Aorta (tissue), 5 donors: ENCODE data around the gene DDX10. TPM values are rescaled to one million over a fixed set of nuclear protein-coding genes. Genes with fewer than 3 reads are reported as not detected.

Experiments used
- ATAC-seq: fragments of 200-7000 bp; cut with Tn5 transposase; one replicate; pipeline ENCODE4 v1.9.1; 2022; ENCODE audit warnings: moderate library complexity; ENCODE audit not compliant: low FRiP score
- DNase-seq, 2 donors: peaks; one replicate each; pipeline ENCODE4 v3.0.0-alpha.2; 2020
- H3K27ac ChIP-seq, 2 donors: one replicate each; pipeline ENCODE4 v1.5.1; 2013; ENCODE audit warnings: low read length in 2 of 2, mild to moderate bottlenecking in 2 of 2, moderate library complexity in 2 of 2, control low read depth in 1 of 2, inconsistent platforms in 1 of 2, low read depth in 1 of 2
- H3K27me3 ChIP-seq, 2 donors: one replicate each; pipeline ENCODE4 v1.6.1; 2013; ENCODE audit warnings: control low read depth in 1 of 2, low read length in 1 of 2, mild to moderate bottlenecking in 1 of 2, moderate library complexity in 1 of 2; ENCODE audit not compliant: insufficient read depth in 2 of 2, control insufficient read depth in 1 of 2
- H3K36me3 ChIP-seq, 2 donors: one replicate each; pipeline ENCODE4 v1.6.1; 2013; ENCODE audit warnings: control low read depth in 1 of 2, low read length in 1 of 2, mild to moderate bottlenecking in 1 of 2; ENCODE audit not compliant: insufficient read depth in 2 of 2, control insufficient read depth in 1 of 2
- H3K4me1 ChIP-seq, 2 donors: one replicate each; pipeline ENCODE4 v1.6.1; 2013; ENCODE audit warnings: low read length in 2 of 2, control low read depth in 1 of 2, mild to moderate bottlenecking in 1 of 2, moderate library complexity in 1 of 2; ENCODE audit not compliant: insufficient read depth in 2 of 2, control insufficient read depth in 1 of 2
- H3K4me3 ChIP-seq, 2 donors: one replicate each; pipeline ENCODE4 v1.5.1; 2013; ENCODE audit warnings: low read length in 2 of 2, control low read depth in 1 of 2, mild to moderate bottlenecking in 1 of 2
- H3K9me3 ChIP-seq: one replicate; pipeline ENCODE4 v1.6.1; 2013; ENCODE audit warnings: mild to moderate bottlenecking, low read length; ENCODE audit not compliant: control insufficient read depth
- WGBS, 2 donors: extraction: QIAGEN DNeasy Blood & Tissue Kit; methylation state at CpG; one replicate each; pipeline ENCODE4 v1.1.7; 2013; 5-methylcytosine and 5-hydroxymethylcytosine counted together
- intact Hi-C, 2 donors: fragments of 100-400 bp; cut with DNase I; formaldehyde crosslinking; loops; one replicate each; pipeline versions ENCODE4 v1.14.2 to v1.15.0; 2022
- polyA plus RNA-seq, 2 donors: library from polyadenylated mRNA; stranded (reverse); fragments of 200-250 nt; gene quantifications; one replicate each; pipeline ENCODE4 v1.2.3, GENCODE V29; 2013
- total RNA-seq, 2 donors: library from RNA; stranded (reverse); fragmentation: NEBNext Ultra II Directional; extraction: Animal tissue kit (Norgen Biotek cat#: 25700); gene quantifications; one replicate each; pipeline ENCODE4 v1.2.1, GENCODE V29; 2021
- donor health status: healthy with polysubstance abuse.
- donor health status: Bipolar disorder and iron deficiency.
- donor health status: DM: no; HTN: no; CAD: no.
- donor health status: DM: no; HTN: no; CAD: no.
- donor health status: DM: yes; HTN: yes; CAD: no.

Gene DDX10
- total and polyA plus RNA-seq, 4 donors, result 9.3 to 24.2 (median 15.3) TPM

DNA sequence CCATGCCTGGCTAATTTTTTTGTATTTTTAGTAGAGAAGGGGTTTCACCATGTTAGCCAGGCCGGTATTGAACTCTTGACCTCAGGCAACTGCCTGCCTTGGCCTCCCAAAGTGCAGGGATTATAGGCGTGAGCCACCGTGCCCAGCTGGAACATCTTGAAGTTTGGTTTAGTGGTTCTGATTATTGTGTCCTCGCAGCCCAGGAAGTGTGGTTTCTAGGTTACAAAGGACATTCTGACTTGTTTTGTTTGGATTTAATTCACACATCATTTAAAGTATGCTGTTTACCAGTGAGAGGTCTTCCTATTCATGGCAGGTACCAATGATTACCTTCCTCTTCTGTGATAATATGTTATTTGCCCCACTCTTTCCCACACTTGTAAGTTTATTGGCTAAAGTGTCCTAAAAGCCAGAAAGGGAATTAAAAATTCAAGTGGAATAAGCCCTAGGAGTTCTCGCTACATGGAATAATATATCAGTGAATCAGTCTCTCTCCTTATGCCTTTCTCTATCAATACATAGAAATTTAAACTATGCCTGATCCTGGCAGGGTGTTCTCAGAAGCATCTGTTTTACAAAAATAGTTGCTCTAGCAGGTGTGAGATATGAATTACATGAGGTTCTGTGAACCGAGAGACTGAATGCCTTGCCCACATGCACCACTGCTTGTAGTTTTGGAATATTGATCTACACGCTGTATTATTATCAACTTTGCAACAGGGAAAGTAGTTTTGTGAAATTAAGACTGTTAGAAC lies 263.1 kb downstream of the DDX10 start:
- intact Hi-C loops, result no loop called here
- Histone ChIP-seq H3K27me3 (no peaks in the 10 kb centered on the region), H3K4me1 (no peaks in the 10 kb centered on the region), H3K27ac (no peak overlapping the region), H3K4me3 (no peak overlapping the region), H3K36me3 (no peaks in the 10 kb centered on the region), H3K9me3 (no peaks in the 10 kb centered on the region)
- WGBS, 2 donors, result 90 to 91% methylated on average over 7 of the region's 7 CpGs
- no peak for DNase-seq
- ATAC-seq, result no peak

DNA sequence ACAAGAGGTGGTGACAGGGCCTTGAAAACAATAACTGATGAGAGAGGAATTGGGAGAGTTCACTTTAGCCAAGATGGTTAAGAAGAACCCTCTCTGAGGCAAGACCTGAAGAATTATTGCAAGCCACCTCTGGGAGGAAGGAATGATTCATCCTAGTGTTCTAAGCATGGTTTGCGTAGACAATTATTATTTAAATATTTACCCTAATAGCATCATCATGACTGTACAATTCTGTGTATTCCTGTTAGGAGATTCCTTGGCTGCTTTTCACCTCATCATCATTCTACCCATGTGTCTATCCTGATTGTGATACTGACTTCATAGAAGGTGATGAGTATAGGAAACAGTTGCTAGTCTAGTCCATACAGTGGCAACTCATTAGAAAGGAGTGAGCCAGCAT lies 264.4 kb downstream of the DDX10 start:
- Histone ChIP-seq H3K9me3 (no peaks in the 10 kb centered on the region), H3K4me3 (no peak overlapping the region), H3K27ac (no peak overlapping the region), H3K36me3 (no peaks in the 10 kb centered on the region), H3K4me1 (no peaks in the 10 kb centered on the region), H3K27me3 (no peaks in the 10 kb centered on the region)
- DNase-seq (no peak), ATAC-seq (no peak)
- intact Hi-C loops, result no loop called here
- WGBS, 2 donors, result 90 to 96% methylated on average over 1 of the region's 1 CpG

DNA sequence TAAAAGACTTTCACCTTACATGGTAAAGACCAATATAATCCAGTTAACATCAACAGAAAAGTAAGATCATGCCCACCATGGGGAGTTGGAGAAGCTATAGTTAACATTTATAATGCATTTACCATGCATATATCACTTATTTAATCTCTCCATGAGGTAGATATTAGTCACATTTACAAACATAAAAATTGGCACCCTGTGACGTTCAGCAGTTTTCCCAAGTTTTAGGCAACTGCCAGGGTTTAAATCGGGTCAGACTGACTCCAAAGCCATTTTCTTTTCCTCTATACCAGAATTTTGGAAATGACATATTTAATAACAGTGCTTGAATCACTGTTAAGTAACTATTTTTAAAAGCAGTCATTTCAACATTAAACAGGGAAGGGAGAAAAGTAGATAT lies 266.3 kb downstream of the DDX10 start:
- Histone ChIP-seq H3K27ac (no peak overlapping the region), H3K4me3 (no peak overlapping the region), H3K4me1 (no peaks in the 10 kb centered on the region), H3K9me3 (no peaks in the 10 kb centered on the region), H3K27me3 (no peaks in the 10 kb centered on the region), H3K36me3 (no peaks in the 10 kb centered on the region)
- ATAC-seq, result no peak
- no peak for DNase-seq
- intact Hi-C loops, result no loop called here
- 7 to 11% methylated on average over 2 of the region's 2 CpGs for WGBS, 2 donors

DNA sequence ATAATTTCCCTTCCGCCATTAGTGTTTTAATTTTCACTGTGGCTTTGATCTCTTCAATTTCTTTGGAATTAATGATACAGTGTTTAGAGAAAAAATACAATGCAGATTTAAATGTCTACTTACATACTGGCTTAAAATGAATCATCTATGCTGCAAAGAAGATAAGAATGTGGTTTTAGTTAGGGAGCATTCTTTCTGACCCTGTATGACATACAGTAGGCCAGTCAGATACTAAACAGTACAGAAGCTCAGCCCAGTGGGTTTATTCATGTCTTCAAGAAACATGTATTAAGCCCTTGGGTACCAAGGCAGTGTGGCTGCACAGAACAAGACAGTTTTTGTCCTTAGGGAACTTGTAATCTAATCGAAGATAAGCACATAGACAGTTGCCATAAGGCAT lies 268.8 kb downstream of the DDX10 start:
- no peak for DNase-seq

DNA sequence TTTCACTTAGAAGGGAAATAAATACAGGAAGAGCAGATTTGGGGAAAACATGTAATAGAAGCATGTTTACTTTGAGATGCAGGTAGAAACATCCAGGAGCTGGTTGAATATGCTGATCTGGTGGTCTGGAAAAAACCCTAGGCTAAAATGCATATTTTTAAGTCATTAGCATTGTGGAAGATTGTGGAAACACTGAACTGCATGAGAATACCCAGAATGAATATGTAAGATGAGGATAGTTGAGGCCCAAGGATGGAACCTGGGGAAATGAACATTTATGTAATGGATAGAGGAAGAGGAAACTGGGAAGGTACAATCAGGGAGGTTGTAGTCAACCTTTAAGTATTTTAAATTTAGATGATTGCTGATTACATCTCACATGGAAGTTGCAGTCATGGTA lies 269.4 kb downstream of the DDX10 start:
- ATAC-seq (no peak), DNase-seq (no peak)
- H3K4me3 ChIP-seq, result no peak overlapping the region
- no peaks in the 10 kb centered on the region for H3K27me3 ChIP-seq
- no peaks in the 10 kb centered on the region for H3K9me3 ChIP-seq
- H3K4me1 ChIP-seq, result no peaks in the 10 kb centered on the region
- intact Hi-C loops, result no loop called here
- H3K36me3 ChIP-seq, result no peaks in the 10 kb centered on the region
- no peak overlapping the region for H3K27ac ChIP-seq

More for the DNA sequence above, 268.8 kb downstream of the DDX10 start:
- Histone ChIP-seq H3K9me3 (no peaks in the 10 kb centered on the region), H3K36me3 (no peaks in the 10 kb centered on the region), H3K27ac (no peak overlapping the region), H3K4me3 (no peak overlapping the region), H3K27me3 (no peaks in the 10 kb centered on the region), H3K4me1 (no peaks in the 10 kb centered on the region)
- WGBS, 2 donors, result 91 to 95% methylated on average over 2 of the region's 2 CpGs
- no peak for ATAC-seq
- intact Hi-C loops, result no loop called here

DNA sequence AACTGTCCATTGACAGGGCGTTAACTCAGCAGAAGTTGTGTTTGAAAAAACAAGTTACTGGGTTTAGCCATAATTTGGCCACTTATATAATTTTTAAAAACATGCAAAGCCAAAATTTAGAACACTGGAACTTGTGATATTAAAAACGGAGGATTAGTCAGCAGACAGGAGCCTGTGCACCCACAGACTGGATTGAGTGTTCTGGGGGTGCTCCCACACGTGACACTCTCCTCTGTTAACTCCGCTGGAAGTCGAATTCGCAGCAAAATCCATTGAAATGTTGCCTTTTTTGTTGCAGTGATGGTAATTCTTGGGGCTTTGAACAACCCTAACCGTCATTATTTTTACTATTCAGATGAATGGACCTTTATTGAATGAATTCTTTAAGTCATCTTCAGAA lies 269.8 kb downstream of the DDX10 start:
- Histone ChIP-seq H3K4me3 (no peak overlapping the region), H3K27ac (no peak overlapping the region), H3K9me3 (no peaks in the 10 kb centered on the region), H3K4me1 (no peaks in the 10 kb centered on the region), H3K36me3 (peaks cover 0 to under 1% of the 10 kb centered on the region in 2 donors), H3K27me3 (no peaks in the 10 kb centered on the region)
- WGBS, 2 donors, result 94 to 97% methylated on average over 7 of the region's 7 CpGs
- DNase-seq (no peak), ATAC-seq (no peak)
- intact Hi-C loops, result no loop called here

DNA sequence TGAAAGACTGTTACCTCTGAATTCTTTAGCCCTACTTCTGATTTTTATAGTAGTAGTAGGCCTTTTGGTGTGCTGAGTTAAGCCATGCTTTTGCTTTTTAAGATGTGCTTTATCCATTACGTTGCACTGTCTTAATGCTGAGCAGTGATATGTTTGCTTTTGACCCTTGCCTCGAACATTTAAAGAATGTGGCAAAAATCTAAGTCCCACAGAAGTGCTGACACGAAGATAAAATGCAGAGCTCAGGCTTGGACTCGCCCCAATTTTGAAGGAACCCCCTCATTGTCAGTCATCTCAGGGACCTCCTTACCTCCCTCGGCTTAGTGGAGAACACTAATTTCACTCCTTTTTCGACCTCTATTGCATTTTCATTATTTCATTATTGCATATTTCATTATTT lies 272.9 kb downstream of the DDX10 start:
- Histone ChIP-seq H3K9me3 (no peaks in the 10 kb centered on the region), H3K27me3 (no peaks in the 10 kb centered on the region), H3K4me3 (no peak overlapping the region), H3K4me1 (no peaks in the 10 kb centered on the region), H3K27ac (no peak overlapping the region), H3K36me3 (peaks cover 5 to 6% of the 10 kb centered on the region in 2 donors)
- no peak for ATAC-seq
- no peak for DNase-seq
- intact Hi-C loops, result no loop called here
- WGBS, 2 donors, result 65 to 71% methylated on average over 6 of the region's 6 CpGs

DNA sequence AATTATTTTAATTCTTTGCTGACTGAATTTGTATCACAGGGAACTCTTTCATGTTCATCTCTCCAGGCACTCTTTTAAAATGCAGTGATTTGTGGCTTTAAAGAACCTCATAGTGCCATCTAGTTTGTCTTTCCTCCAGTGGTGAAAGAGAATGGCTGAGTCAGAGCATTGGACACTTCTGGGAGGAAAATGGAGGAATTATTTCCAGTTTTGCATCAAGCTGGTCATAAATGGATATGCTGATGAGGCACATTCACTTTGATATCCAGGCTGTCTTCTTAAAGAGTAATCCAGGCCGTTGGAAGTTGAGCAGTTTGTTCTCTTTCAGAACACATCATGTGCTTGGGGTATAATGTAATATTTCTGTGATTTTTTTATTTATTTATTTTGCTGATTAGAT lies 273.7 kb downstream of the DDX10 start:
- DNase-seq (no peak), ATAC-seq (no peak)
- Histone ChIP-seq H3K9me3 (no peaks in the 10 kb centered on the region), H3K4me3 (no peak overlapping the region), H3K4me1 (no peaks in the 10 kb centered on the region), H3K27ac (no peak overlapping the region), H3K36me3 (peaks cover 5 to 6% of the 10 kb centered on the region in 2 donors), H3K27me3 (no peaks in the 10 kb centered on the region)
- WGBS, 2 donors, result 50 to 63% methylated on average over 1 of the region's 1 CpG
- intact Hi-C loops, result no loop called here

DNA sequence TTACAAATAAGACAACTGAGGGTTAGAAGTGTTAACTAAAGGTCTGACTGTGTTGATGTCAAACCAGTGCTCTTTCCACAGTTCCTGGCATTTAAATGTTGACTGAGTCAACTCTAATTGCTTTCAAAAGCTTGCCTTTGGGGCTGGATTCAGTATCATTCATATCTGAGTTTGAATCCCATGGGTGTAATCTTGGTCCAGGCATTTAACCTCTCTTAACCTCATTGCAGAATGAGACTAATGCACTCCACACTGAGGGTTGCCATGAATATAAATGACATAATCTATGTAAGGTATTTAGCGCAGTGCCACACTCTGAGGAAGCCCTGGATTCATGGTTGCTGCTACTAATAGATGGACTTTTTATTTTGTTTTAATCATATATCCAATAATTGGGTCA lies 274.3 kb downstream of the DDX10 start:
- DNase-seq (no peak), ATAC-seq (no peak)
- peaks cover 5 to 6% of the 10 kb centered on the region in 2 donors for H3K36me3 ChIP-seq
- H3K27ac ChIP-seq, result no peak overlapping the region
- H3K4me1 ChIP-seq, result no peaks in the 10 kb centered on the region
- 96 to 98% methylated on average over 1 of the region's 1 CpG for WGBS, 2 donors
- no peaks in the 10 kb centered on the region for H3K27me3 ChIP-seq
- no peak overlapping the region for H3K4me3 ChIP-seq
- intact Hi-C loops, result no loop called here
- H3K9me3 ChIP-seq, result no peaks in the 10 kb centered on the region
